GM12875 (cell line): ENCODE data around the gene MAST4.

Source experiments
- H3K4me3 ChIP-seq: one replicate; pipeline ENCODE4 v1.5.1; 2011; ENCODE audit warnings: low read depth, low read length, control low read depth
- CTCF ChIP-seq: IDR thresholded peaks from 2 replicates; pipeline ENCODE4 v1.5.1; 2011; ENCODE audit warnings: low read depth, mild to moderate bottlenecking, control low read depth, inconsistent platforms, low read length, moderate library complexity, borderline replicate concordance; ENCODE audit not compliant: insufficient read depth

MAST4 gene

DNA sequence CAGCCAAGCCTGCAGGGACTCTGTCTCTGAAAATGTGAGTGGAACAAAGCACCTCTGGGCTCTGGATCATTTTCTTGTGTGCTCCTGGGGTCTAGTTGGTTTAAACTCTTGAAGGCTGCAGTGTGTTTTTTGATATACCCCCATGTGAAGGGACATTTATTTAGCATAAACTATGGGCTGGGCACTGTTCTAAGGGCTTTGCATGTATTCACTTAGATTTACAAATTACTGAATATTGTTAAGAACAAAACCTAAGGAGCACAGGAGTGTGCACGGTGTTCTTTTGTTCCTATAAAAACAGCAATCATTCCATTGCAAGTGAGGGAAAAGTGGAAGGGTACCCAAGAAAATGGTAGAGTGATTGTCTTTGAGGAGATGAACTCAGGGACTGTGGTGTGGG lies 620.4 kb downstream of the MAST4 start:
- no peak for TF ChIP-seq CTCF
- no peak overlapping the region for H3K4me3 ChIP-seq
